ENCODE measurements around the gene USP20.
"Not testable (repeated sequence)": the region's sequence is repeated elsewhere in the genome, so short reads cannot be mapped to it uniquely, and the experiment has no call there.

The USP20 gene

GRCh38 chr9:129835128-129835859 lies at the start of gene USP20, which contains the start of gene C9orf78:
Gene USP20 (plus strand): TSS chr9:129835458. CDS start chr9:129852556, 17,098 bp downstream.
Gene C9orf78 (minus strand): TSS chr9:129835275. CDS start chr9:129835221, 54 bp downstream.
- FAIRE-seq (peak; percentile 95), DNase-seq (ENCODE audit: extremely low spot score, insufficient read length, low read depth) (peak; percentile 98)

GRCh38 chr9:129785866-129786265 lies 49.4 kb upstream of the USP20 start:
- no peak for DNase-seq (ENCODE audit: extremely low spot score, insufficient read length, low read depth)
- FAIRE-seq = no peak

GRCh38 chr9:129786481-129786880 lies 48.8 kb upstream of the USP20 start:
- no peak for DNase-seq (ENCODE audit: extremely low spot score, insufficient read length, low read depth)
- no peak for FAIRE-seq

- FAIRE-seq = no peak
- no peak for DNase-seq (ENCODE audit: extremely low spot score, insufficient read length, low read depth)
Observed at GRCh38 chr9:129794549-129794948, 40.7 kb upstream of the USP20 start.

GRCh38 chr9:129796029-129796428 lies 39.2 kb upstream of the USP20 start:
- not testable (repeated sequence) for FAIRE-seq

GRCh38 chr9:129798973-129799372 lies 36.3 kb upstream of the USP20 start:
- FAIRE-seq (no peak), DNase-seq (ENCODE audit: extremely low spot score, insufficient read length, low read depth) (no peak)

More at GRCh38 chr9:129796029-129796428, 39.2 kb upstream of the USP20 start:
- not testable (repeated sequence) for DNase-seq (ENCODE audit: extremely low spot score, insufficient read length, low read depth)

- no peak for DNase-seq (ENCODE audit: extremely low spot score, insufficient read length, low read depth)
- FAIRE-seq = no peak
Observed at GRCh38 chr9:129801504-129801903, 33.8 kb upstream of the USP20 start.

GRCh38 chr9:129802833-129803675 lies 32.2 kb upstream of the USP20 start, which contains the start of gene TOR1B:
Gene TOR1B (plus strand): TSS chr9:129803184. CDS start chr9:129803213, 29 bp downstream.
- FAIRE-seq (peak; percentile 89), DNase-seq (ENCODE audit: extremely low spot score, insufficient read length, low read depth) (peak; percentile 86)

GRCh38 chr9:129803676-129804060 lies 31.6 kb upstream of the USP20 start:
- FAIRE-seq (no peak), DNase-seq (ENCODE audit: extremely low spot score, insufficient read length, low read depth) (no peak)

GRCh38 chr9:129806061-129806460 lies 29.2 kb upstream of the USP20 start:
- no peak for FAIRE-seq
- no peak for DNase-seq (ENCODE audit: extremely low spot score, insufficient read length, low read depth)

GRCh38 chr9:129809346-129809745 lies 25.9 kb upstream of the USP20 start:
- DNase-seq (ENCODE audit: extremely low spot score, insufficient read length, low read depth) = no peak
- FAIRE-seq = no peak

GRCh38 chr9:129810116-129810515 lies 25.1 kb upstream of the USP20 start:
- no peak for FAIRE-seq

GRCh38 chr9:129810788-129811187 lies 24.5 kb upstream of the USP20 start:
- DNase-seq (ENCODE audit: extremely low spot score, insufficient read length, low read depth) = no peak
- no peak for FAIRE-seq

More at GRCh38 chr9:129810116-129810515, 25.1 kb upstream of the USP20 start:
- no peak for DNase-seq (ENCODE audit: extremely low spot score, insufficient read length, low read depth)

- DNase-seq (ENCODE audit: extremely low spot score, insufficient read length, low read depth) = no peak
- no peak for FAIRE-seq
Observed at GRCh38 chr9:129811967-129812363, 23.3 kb upstream of the USP20 start.

GRCh38 chr9:129812385-129812784 lies 22.9 kb upstream of the USP20 start:
- FAIRE-seq = no peak

GRCh38 chr9:129813661-129814060 lies 21.6 kb upstream of the USP20 start:
- FAIRE-seq (no peak), DNase-seq (ENCODE audit: extremely low spot score, insufficient read length, low read depth) (no peak)

More at GRCh38 chr9:129812385-129812784, 22.9 kb upstream of the USP20 start:
- no peak for DNase-seq (ENCODE audit: extremely low spot score, insufficient read length, low read depth)

GRCh38 chr9:129814432-129815223 lies 20.6 kb upstream of the USP20 start:
- DNase-seq (ENCODE audit: extremely low spot score, insufficient read length, low read depth) = no peak
- no peak for FAIRE-seq

GRCh38 chr9:129815278-129815677 lies 20.0 kb upstream of the USP20 start:
- FAIRE-seq (no peak), DNase-seq (ENCODE audit: extremely low spot score, insufficient read length, low read depth) (no peak)

GRCh38 chr9:129816501-129817435 lies 18.5 kb upstream of the USP20 start:
- DNase-seq (ENCODE audit: extremely low spot score, insufficient read length, low read depth) = no peak
- no peak for FAIRE-seq

Measured in GM18507 (cell line).